ENCODE data around the gene ARMH4. TPM values are rescaled to one million over a fixed set of nuclear protein-coding genes. Genes with fewer than 3 reads are reported as not detected.
"Not testable (repeated sequence)": the region's sequence is repeated elsewhere in the genome, so short reads cannot be mapped to it uniquely, and the experiment has no call there.

The ARMH4 gene
- polyA plus RNA-seq, 1 experiment, result 6.4 TPM

- POLR2A ChIA-PET, result no interaction called here
- Histone ChIP-seq H3K4me3 (ENCODE audit: low read depth, low read length) (no peak overlapping the region), H3K9me3 (ENCODE audit: control insufficient read depth, insufficient read depth, low read length) (no peaks in the 10 kb centered on the region), H3K27ac (ENCODE audit: low read depth, low read length) (no peak overlapping the region), H3K27me3 (ENCODE audit: control insufficient read depth, insufficient read depth, low read length) (no peaks in the 10 kb centered on the region)
- TF ChIP-seq, protein P1, sequence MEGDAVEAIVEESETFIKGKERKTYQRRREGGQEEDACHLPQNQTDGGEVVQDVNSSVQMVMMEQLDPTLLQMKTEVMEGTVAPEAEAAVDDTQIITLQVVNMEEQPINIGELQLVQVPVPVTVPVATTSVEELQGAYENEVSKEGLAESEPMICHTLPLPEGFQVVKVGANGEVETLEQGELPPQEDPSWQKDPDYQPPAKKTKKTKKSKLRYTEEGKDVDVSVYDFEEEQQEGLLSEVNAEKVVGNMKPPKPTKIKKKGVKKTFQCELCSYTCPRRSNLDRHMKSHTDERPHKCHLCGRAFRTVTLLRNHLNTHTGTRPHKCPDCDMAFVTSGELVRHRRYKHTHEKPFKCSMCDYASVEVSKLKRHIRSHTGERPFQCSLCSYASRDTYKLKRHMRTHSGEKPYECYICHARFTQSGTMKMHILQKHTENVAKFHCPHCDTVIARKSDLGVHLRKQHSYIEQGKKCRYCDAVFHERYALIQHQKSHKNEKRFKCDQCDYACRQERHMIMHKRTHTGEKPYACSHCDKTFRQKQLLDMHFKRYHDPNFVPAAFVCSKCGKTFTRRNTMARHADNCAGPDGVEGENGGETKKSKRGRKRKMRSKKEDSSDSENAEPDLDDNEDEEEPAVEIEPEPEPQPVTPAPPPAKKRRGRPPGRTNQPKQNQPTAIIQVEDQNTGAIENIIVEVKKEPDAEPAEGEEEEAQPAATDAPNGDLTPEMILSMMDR (IDR thresholded peaks at IDR 0.05; ENCODE audit: low read depth, low read length), result no peak
- CTCF ChIA-PET, result interaction anchor here (0.8 to 1.4 kb wide), 4 partner anchors 26 to 263 kb away, joined by 3 to 5 read pairs (median 4); no protein-coding TSS in a partner anchor
- DNase-seq (ENCODE audit: low read depth, low spot score), result peak; percentile 47
Observed at GRCh38 chr14:58133739-58134138, 18.3 kb downstream of the ARMH4 start.

- H3K27me3 ChIP-seq (ENCODE audit: control insufficient read depth, insufficient read depth, low read length), result no peaks in the 10 kb centered on the region
- ChIA-PET CTCF (interaction anchor here (1.3 to 1.5 kb wide), 2 partner anchors 23 to 37 kb away, joined by 6 read pairs; no protein-coding TSS in a partner anchor), POLR2A (no interaction called here)
- no peak overlapping the region for H3K4me3 ChIP-seq (ENCODE audit: low read depth, low read length)
- DNase-seq (ENCODE audit: low read depth, low spot score), result peak; percentile 21
- no peaks in the 10 kb centered on the region for H3K9me3 ChIP-seq (ENCODE audit: control insufficient read depth, insufficient read depth, low read length)
- TF ChIP-seq, protein P1 (IDR thresholded peaks at IDR 0.05; ENCODE audit: low read depth, low read length), result no peak
- H3K27ac ChIP-seq (ENCODE audit: low read depth, low read length), result no peak overlapping the region
Observed at GRCh38 chr14:58131386-58131785, 20.6 kb downstream of the ARMH4 start.

GRCh38 chr14:58130116-58130782 lies 21.8 kb downstream of the ARMH4 start:
- H3K4me3 ChIP-seq (ENCODE audit: low read depth, low read length), result no peak overlapping the region
- TF ChIP-seq, protein P1 (IDR thresholded peaks at IDR 0.05; ENCODE audit: low read depth, low read length), result no peak
- ChIA-PET POLR2A (no interaction called here), CTCF (interaction anchor here (1.3 to 1.5 kb wide), 3 partner anchors 11 to 38 kb away, joined by 3 to 6 read pairs (median 6); no protein-coding TSS in a partner anchor)
- DNase-seq (ENCODE audit: low read depth, low spot score), result no peak
- H3K27ac ChIP-seq (ENCODE audit: low read depth, low read length), result no peak overlapping the region
- peaks cover 5% of the 10 kb centered on the region; the same call in 1 of the 2 replicates for H3K9me3 ChIP-seq (ENCODE audit: control insufficient read depth, insufficient read depth, low read length)
- H3K27me3 ChIP-seq (ENCODE audit: control insufficient read depth, insufficient read depth, low read length), result no peaks in the 10 kb centered on the region

DNA sequence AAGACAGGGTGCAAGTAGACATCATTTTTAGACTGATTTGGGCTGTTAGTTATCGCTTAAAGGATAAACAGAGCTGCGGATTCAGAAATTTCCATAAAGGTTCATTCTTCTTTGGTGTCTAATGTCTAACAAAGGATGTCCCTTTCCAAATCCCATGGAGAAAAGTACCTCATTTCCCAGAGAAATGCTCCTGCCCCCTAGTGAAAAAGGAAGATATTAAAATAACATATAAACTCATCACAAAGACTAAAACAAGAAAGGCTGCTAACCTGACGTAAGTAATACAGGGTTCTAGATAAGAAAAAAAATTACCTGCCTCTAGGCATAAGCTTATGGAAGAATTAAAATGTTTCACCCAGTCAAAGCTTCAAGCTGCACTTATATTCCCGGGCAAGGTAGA lies 22.8 kb downstream of the ARMH4 start:
- no peak for DNase-seq (ENCODE audit: low read depth, low spot score)
- no peaks in the 10 kb centered on the region for H3K27me3 ChIP-seq (ENCODE audit: control insufficient read depth, insufficient read depth, low read length)
- no peak overlapping the region for H3K4me3 ChIP-seq (ENCODE audit: low read depth, low read length)
- TF ChIP-seq, protein P1 (IDR thresholded peaks at IDR 0.05; ENCODE audit: low read depth, low read length), result no peak
- peaks cover 5% of the 10 kb centered on the region; the same call in 1 of the 2 replicates for H3K9me3 ChIP-seq (ENCODE audit: control insufficient read depth, insufficient read depth, low read length)
- ChIA-PET CTCF (interaction anchor here (1.3 kb wide), 1 partner anchor 10 kb away, joined by 3 read pairs; no protein-coding TSS in a partner anchor), POLR2A (no interaction called here)
- no peak overlapping the region for H3K27ac ChIP-seq (ENCODE audit: low read depth, low read length)

DNA sequence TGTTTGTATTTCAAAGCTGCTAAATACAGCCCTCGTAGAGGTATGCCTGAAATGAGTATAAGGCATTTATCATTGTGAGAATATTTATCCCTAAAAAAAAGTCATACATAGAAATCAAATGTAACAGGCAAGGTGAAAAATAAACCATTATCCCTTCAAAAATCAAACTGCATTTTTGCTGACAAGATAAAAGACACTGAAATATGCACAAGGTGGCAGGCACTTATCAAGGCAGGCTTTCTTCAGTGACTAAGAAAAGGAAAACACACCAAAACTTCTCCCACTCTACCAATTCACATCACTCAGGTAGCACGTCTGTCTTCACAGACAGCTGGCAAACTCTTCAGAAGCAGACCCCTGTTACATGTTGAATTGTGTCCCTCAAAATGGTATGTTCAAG lies 23.6 kb downstream of the ARMH4 start:
- peaks cover 5% of the 10 kb centered on the region; the same call in 1 of the 2 replicates for H3K9me3 ChIP-seq (ENCODE audit: control insufficient read depth, insufficient read depth, low read length)
- no peaks in the 10 kb centered on the region for H3K27me3 ChIP-seq (ENCODE audit: control insufficient read depth, insufficient read depth, low read length)
- CTCF ChIA-PET, result no interaction called here
- no peak overlapping the region for H3K27ac ChIP-seq (ENCODE audit: low read depth, low read length)
- DNase-seq (ENCODE audit: low read depth, low spot score), result no peak
- H3K4me3 ChIP-seq (ENCODE audit: low read depth, low read length), result no peak overlapping the region
- POLR2A ChIA-PET, result no interaction called here
- TF ChIP-seq, protein P1 (IDR thresholded peaks at IDR 0.05; ENCODE audit: low read depth, low read length), result no peak

DNA sequence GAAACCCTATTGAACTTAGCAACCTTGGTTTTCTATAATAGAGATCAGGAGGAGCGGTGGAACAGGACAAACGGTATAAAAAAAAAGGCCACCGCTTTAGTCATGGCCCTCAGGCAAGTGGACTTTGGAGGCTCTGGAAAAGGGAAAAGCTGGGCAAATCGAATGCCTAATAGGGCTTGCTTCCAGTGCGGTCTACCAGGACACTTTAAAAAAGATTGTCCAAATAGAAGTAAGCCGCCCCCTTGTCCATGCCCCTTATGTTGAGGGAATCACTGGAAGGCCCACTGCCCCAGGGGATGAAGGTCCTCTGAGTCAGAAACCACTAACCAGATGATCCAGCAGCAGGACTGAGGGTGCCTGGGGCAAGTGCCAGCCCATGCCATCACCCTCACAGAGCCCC lies 29.5 kb downstream of the ARMH4 start:
- H3K9me3 ChIP-seq (ENCODE audit: control insufficient read depth, insufficient read depth, low read length); CTCF ChIA-PET; POLR2A ChIA-PET; H3K27ac ChIP-seq (ENCODE audit: low read depth, low read length); H3K4me3 ChIP-seq (ENCODE audit: low read depth, low read length); DNase-seq (ENCODE audit: low read depth, low spot score); H3K27me3 ChIP-seq (ENCODE audit: control insufficient read depth, insufficient read depth, low read length): not testable (repeated sequence)

Data from AG04450 (cell line).